Measurements from ENCODE around the gene WFDC11.
"Not testable (repeated sequence)": the region's sequence is repeated elsewhere in the genome, so short reads cannot be mapped to it uniquely, and the experiment has no call there.

Gene WFDC11

DNA sequence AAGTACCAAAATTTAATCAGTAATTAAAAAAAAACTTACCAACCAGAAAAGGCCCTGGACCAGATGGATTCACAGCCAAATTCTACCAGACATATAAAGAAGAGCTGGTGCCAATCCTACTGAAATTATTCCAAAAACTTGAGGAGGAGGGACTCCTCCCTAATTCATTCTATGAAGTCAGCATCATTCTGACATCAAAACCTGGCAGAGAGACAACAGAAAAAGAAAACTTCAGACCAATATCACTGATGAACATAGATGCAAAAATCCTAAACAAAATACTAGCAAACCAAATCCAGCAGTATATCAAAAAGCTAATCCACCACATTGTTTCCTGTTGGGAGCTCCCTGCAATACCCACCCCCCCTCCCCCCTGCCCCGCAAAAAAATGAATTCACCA, at the start of gene WFDC11:
Gene WFDC11 (minus strand): TSS at position 101 of the 400 bp plus-strand sequence. CDS start 19,639 bp downstream, outside the sequence.
- DNase-seq, result no peak

DNA sequence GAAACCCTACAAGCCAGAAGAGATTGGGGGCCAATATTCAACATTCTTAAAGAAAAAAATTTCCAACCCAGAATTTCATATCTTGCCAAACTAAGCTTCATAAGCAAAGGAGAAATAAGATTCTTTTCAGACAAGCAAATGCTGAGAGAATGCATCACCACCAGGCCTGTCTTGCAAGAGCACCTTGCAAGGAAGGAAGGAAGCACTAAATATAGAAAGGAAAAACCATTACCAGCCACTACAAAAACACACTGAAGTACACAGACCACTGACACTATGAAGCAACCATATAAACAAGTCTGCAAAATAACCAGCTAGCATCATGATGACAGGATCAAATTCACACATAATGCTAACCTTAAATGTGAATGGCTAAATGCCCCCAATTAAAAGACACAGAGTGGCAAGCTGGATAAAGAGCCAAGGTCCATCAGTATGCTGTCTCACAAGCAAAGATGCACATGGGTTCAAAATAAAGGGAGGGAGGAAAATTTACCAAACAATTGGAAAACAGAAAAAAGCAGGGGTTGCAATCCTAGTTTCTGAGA, 46.2 kb upstream of the WFDC11 start:
- not testable (repeated sequence) for DNase-seq

DNA sequence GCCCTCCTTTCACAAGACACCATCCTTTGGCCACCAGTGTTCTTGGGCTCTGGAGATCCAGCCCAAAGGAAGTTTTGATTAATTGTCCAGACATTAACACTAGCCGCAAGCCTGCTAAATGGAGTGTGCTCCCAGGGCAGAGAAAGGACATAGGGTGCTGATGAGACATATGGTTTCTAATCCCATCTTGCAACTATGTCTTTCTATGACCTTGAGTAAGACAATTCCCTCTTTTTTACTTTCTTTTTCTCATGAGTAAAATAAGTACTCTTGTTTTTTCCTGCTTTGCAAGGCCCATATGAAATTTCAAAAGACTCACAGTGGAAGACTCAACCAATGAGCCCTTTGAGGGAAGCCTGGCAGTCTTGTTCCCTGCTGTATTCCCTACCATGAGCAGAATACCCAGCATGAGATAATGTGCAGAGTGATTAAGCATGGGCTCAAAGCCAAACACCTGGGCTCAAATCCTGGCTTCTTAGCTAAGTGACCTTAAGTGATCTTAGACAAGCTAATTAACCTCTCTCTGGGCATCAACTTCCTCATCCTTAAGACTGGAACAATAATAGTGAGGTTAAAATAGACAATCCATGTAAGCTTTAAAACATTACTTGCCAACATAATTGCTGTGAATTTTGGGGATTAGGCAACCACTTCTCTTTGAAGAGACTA, 35.1 kb upstream of the WFDC11 start, which contains the start of gene WFDC10B:
Gene WFDC10B (minus strand): TSS at position 51 of the 669 bp plus-strand sequence. CDS start 19,027 bp downstream, outside the sequence.
- peak; percentile 39 for DNase-seq

DNA sequence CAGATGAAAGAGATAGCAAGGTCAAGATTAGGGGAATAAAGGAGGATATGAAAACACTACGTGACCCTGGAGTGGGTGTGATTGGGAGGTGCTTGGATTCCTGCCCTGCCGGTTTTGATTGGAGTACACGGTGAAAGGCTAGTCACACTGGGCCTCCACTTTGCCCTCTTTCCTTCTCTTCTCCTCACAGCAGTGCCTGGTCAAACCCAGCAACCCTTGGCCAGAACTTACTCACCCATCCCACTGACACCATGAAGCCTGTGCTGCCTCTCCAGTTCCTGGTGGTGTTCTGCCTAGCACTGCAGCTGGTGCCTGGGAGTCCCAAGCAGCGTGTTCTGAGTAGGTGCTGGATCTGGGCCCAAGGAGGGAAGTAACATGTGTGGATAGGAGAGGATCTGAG, 31.8 kb upstream of the WFDC11 start, which contains the start of gene WFDC13:
Gene WFDC13 (plus strand): TSS at position 166 of the 400 bp plus-strand sequence. CDS start 86 bp downstream, at position 252.
- DNase-seq, result no peak

DNA sequence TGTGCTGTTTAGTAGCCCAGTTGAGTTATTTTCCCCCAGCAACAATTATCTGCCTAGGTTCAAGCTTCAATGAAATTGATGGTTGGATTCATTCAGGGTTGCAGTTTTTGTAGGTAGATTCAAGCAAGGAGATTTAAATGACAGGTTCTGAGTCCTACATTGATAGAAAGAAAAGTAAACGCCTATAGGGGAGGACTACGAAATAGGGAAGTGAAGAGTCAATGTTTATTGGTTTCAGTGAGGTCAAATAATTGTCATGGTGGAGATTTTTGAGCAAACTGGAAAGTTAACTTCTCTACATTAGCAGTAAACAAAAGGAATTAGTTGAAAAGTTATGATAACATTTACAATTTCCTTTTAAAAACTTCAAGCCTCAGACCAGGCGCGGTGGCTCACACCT, 31.1 kb upstream of the WFDC11 start:
- no peak for DNase-seq

DNA sequence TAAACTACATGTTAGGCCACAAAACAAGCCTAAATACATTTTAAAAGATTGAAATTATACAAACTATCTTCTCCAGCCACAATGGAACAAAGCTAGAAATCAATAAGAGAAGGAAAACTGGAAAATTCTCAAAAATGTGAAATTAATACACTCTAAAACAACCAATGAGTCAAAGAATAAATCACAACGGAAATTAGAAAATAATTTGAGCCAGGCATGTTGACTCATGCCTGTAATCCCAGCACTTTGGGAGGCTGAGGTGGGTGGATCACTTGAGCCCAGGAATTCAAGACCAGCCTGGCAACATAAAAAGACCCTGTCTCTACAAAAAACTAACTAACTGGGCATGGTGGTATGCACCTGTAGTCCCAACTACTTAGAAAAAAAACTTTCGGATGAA, 25.5 kb upstream of the WFDC11 start:
- no peak for DNase-seq

DNA sequence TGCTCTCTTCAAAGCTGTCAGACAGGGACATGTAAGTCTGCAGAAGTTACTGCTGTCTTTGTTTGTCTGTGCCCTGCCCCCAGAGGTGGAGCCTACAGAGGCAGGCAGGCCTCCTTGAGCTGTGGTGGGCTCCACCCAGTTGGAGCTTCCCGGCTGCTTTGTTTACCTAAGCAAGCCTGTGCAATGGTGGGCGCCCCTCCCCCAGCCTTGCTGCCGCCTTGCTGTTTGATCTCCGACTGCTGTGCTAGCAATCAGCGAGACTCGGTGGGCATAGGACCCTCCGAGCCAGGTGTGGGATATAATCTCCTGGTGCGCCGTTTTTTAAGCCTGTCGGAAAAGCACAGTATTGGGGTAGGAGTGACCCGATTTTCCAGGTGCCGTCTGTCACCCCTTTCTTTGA, 23.3 kb upstream of the WFDC11 start:
- not testable (repeated sequence) for DNase-seq

DNA sequence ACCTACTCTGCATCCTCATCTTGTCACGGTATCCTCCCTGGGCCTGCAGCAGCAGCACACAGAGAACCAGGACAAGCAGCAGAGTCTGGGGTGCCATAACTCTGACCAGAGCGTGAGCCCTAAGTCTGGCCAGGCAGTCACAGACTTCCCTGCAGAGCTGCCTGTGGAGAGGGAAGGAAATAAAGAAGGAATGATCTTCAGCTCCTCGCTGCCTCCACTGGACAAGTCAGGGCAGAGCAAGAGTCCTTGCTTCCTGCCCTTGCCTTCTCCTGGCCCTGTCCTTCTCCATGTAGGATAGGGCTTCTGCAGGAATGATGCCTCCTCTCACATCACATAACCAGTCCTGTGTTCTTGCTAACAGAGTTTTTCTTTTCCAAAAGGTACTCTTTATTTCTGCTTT, 15.9 kb upstream of the WFDC11 start:
- no peak for DNase-seq

DNA sequence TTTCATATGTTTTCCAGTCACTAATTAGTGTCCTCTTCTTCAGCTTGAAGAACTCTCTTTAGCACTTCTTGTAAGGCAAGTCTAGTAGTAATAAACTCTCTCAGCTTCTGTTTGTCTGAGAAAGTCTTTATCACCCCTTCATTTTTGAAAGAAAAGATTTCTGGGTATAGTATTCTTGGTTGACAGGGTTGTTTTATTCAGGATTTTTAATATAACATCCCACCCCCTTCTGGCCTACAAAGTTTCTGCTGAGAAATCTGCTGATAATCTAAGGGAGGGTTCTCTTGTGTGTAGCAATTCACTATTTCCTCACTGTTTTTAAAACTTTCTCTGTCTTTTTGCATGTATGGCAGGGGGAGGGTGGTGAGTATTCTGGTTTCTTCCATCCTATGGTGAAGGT, 9.6 kb upstream of the WFDC11 start:
- no peak for DNase-seq

DNA sequence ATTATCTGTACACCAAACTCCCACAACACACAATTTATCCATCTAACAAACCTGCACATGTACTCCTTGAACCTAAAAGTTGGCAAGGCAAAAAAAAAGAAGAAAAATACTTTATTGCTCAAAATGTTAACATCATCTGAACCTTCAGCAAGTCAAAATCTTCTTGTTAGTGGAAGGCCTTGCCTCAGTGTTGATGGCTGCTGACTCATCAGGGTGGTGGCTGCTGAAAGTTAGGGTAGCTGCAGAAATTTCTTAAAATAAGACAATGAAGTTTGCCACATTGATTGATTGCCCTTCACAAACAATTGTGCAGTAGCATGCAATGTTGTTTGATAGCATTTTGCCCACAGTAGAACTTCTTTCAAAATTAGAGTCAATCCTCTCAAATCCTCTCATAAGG, 2.7 kb upstream of the WFDC11 start:
- DNase-seq, result no peak

DNA sequence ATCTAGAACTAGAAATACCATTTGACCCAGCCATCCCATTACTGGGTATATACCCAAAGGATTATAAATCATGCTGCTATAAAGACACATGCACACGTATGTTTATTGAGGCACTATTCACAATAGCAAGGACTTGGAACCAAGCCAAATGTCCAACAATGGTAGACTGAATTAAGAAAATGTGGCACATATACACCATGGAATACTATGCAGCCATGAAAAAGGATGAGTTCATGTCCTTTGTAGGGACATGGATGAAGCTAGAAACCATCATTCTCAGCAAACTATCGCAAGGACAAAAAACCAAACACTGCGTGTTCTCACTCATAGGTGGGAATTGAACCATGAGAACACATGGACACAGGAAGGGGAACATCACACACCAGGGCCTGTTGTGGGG, 13.0 kb downstream of the WFDC11 start:
- not testable (repeated sequence) for DNase-seq

DNA sequence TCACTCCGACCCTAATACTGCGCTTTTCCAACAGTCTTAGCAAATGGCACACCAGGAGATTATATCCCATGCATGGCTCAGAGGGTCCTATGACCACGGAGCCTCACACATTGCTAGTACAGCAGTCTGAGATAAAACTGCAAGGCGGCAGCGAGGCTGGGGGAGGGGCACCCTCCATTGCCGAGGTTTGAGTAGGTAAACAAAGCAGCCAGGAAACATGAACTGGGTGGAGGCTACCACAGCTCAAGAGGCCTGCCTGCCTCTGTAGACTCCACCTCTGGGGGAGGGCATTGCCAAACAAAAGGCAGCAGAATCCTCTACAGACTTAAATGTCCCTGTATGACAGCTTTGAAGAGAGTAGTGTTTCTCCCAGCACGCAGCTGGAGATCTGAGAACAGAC, 18.3 kb downstream of the WFDC11 start:
- not testable (repeated sequence) for DNase-seq

DNA sequence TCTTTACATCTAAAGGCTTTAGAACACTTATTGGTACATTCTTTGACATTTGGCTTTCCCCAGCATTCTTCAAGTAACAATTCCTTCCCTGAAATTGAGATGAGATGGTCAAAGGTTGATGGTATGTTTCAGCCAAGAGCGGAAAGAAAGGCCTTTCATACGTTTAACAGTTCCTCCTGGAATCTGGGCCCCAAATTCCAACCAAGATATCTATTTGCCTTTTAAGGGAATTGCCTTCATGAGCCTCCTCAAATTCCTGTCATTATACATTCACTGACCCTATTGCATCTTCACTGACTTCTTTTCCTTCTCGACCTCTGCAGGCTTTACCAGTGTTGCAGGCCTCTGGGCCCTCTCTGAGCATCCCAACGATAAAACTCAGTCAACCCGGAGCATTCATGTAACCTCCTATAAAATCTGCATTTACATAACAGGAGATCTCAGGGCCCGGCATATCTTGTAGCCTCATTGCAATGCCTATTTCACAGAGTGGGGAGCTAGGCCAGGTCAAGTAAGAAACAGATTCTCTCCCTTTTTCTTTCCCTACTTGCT, 20.7 kb downstream of the WFDC11 start:
- no peak for DNase-seq

DNA sequence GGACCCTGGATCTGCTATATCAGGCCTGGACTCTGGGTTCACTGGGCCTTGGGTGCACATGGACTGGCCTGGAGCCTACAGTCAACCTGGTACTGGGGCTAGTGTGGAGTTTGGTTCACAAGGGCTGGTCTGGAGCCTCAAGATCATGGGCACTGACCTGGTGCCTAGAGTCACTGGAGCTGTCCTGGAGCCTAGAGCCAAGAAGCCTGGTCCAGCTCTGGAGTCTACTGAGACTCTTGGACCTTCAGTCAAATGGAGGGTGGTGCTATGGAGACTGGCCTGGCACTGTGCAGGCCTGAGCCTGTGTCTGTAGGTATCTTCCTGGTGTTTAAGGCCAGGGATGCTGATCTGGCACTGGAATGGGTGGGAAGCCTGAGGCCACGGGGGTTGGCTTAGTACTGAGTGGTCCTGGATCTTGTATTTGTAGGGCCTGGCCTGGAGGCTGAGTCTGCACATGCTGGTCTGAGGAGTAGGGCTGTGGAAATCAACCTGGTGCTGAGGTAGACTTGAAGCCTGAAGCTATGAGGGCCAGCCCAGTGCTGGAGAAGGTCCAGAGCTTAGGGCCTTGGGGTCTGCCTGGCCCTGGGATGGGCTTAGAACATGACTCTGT, 22.5 kb downstream of the WFDC11 start:
- no peak for DNase-seq

DNA sequence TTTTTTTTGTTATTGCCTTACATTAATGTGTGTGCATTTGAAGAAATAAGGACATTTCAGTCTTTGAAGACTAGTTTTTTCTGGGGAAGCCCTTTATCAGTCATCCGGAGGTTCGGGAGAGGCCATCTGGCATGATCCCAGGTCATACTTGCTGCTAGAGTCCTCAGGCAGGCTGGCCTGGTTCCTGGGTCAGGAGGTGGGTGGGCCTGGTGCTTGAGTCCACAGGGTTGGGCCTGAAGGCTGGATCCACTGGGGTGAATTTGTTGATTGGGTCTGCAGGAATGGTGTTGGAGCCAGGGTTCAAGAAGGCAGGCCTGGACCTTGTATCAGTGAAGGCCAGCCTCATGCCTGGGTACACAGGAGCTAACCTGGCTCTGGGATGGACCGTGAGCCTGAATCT, 23.2 kb downstream of the WFDC11 start:
- DNase-seq, result no peak

DNA sequence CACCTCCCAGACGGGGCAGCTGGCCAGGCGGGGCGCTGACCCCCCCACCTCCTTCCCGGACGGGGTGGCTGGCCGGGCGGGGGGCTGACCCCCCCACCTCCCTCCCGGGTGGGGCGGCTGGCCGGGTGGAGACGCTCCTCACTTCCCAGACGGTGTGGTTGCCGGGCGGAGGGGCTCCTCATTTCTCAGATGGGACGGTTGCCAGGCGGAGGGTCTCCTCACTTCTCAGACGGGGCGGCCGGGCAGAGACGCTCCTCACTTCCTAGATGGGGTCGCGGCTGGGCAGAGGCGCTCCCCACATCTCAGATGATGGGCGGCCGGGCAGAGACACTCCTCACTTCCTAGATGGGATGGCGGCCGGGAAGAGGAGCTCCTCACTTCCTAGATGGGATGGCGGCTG, 24.2 kb downstream of the WFDC11 start:
- DNase-seq, result not testable (repeated sequence)

DNA sequence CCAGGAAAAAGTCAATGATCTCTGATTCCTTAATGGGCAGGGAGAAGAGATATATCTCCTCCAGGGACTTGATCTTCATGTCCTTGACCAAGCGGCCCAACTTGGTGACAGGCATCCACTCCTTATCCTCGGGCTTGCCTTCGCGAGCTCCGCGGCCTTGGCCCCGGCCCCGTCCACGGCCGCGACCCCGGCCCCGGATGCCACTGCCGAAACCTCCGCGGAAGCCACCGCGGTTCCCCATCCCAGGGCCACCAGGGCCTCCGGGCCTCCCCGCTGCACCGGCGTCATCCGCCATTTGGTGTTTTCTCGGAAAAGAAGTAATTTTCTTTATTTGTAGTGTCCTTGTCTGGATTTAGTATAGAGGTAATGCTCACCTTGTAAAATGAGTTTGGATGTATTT, 29.0 kb downstream of the WFDC11 start:
- not testable (repeated sequence) for DNase-seq

DNA sequence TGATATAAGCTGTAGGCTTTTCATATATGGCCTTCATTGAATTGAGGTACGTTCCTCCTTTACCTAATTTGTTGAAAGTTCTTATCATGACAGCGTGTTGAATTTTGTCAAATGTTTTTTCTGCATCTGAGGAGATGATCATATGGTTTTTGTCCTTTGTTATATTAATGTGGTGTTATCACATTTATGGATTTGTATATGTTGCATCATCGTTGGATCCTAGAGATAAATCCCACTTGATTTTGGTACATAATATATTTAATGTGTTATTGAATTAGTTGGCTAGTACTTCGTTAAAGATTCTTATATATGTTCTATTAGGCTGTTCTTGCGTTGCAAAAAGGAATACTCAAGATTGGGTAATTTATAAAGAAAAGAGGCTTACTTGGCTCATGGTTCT, 30.4 kb downstream of the WFDC11 start:
- DNase-seq, result no peak

DNA sequence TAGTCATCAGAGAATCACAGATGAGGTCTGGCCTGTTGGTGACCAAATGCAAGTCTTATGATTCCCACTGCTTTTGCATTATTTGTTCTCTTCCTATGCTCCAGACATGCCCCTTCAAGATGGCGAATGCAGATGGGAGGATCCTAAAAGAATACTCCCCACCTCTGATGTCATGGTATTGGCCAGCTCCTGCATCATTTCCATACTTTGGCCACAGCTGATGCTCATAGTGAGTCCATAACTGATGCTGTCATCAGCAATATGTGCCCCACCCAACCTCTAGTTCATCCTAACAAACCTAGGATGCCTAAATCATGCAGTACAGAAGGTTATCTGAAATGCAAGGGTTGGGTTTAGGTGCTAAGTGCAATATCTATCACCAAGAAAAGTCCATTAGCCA, 33.5 kb downstream of the WFDC11 start:
- no peak for DNase-seq

DNA sequence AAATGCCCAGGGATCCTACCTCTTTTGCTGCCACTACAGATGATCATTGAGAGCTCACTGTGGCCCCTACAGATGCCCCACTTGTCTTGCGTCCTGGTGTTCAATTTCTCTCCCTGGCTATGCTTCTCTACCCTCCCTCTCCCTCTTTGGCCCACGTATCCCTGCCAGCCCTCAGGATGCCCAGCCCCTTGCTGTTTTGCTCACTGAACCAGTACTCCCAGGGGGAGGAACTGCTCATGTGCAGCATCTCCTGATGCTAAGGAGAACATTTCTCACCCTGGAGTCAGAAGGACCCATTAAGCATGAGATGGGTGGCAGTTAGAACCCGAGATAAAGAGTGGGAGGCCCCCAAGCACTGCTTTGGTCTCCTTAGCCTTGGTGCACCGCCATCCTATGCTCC, 38.9 kb downstream of the WFDC11 start, which contains the start of gene WFDC9:
Gene WFDC9 (minus strand): TSS at position 101 of the 400 bp plus-strand sequence. CDS start 21,103 bp downstream, outside the sequence.
- no peak for DNase-seq

DNA sequence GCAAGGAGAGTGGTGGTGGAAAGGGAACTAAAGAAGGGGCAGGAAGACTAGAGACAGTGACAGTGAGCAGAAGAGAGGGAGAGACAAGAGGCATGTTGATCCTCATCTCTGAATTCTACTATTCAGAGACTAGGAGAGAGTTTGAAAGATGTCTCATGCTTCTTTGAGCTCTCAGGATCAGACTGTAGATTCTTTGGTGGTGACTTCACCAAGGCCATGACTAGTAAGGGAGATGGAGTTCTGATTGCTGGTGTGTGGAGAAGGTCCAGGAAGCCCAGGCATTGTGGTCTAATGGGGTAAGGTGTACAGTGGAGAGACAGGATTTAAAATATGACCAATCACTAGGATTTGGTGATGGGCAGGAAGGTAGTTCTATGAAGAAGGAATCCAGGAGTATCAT, 39.7 kb downstream of the WFDC11 start:
- DNase-seq, result no peak

DNA sequence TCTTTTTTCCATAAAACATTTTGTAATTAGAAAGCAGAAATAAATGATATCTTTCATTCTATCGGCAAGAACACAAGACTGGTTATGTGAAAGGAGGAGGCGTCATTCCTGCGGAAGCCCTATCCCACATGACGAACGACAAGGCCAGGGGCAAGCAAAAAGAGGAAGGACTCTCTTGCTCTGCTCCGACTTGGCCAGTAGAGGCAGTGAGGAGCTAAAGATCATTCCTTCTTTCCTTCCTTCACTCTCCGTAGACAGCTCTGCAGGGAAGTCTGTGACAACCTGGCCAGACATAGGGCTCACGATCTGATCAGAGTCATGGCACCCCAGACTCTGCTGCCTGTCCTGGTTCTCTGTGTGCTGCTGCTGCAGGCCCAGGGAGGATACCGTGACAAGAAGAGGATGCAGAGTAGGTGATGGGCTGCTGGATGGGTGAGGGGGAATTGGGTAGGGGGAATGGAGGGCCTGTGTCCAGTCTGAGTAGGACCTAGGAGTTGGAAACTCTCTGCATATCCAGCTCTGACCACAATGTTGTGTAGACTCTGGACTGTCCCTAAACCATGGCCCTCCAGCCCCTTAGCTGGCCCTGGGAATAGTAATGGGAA, 40.4 kb downstream of the WFDC11 start, which contains the start of gene WFDC10A:
Gene WFDC10A (plus strand): TSS at position 244 of the 605 bp plus-strand sequence. CDS start 75 bp downstream, at position 319.
- DNase-seq, result peak; percentile 5

DNA sequence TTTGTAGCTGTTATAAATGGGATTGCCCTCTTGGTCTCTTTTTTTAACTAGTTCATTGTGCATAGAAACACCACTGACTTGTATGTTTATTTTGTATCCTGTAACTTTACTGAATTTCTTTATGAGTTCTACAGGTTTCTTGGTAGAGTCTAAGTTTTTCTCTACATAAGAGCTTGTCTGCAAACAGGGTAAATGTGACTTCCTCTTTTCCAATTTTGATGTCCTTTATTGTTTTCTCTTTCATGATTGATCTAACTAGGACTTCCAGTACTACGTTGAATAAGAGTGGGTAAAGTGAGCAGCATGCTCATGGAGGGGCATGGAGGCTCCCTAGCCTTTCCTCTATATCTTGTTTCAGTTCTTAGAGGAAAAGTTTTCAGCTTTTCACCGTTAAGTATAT, 43.5 kb downstream of the WFDC11 start:
- DNase-seq, result no peak

All from DMS 273 treated with DMSO at 0.1 percent for 48 hours (cell line).